Measurements from ENCODE around the gene OR2A25.

OR2A25 gene

GRCh38 chr7:144069511-144069910 lies at the start of gene OR2A25:
TSS of gene OR2A25 (plus strand) at chr7:144069811. CDS start at chr7:144074220, 4,409 bp downstream.
- H3K4me3 ChIP-seq (replicated peaks; ENCODE audit: low read depth, low read length), result no peak within 1 kb of the TSS
- DNase-seq (ENCODE audit: low read depth), result no peak
- no peak for TF ChIP-seq CTCF (IDR thresholded peaks at IDR 0.05; ENCODE audit: low read length, missing control alignments)

- DNase-seq (ENCODE audit: low read depth), result no peak
- TF ChIP-seq CTCF (IDR thresholded peaks at IDR 0.05; ENCODE audit: low read length, missing control alignments), result no peak
- H3K4me3 ChIP-seq (replicated peaks; ENCODE audit: low read depth, low read length), result no peak overlapping the region
Measured at GRCh38 chr7:144020340-144020739, 49.3 kb upstream of the OR2A25 start.

- H3K4me3 ChIP-seq (replicated peaks; ENCODE audit: low read depth, low read length), result no peak overlapping the region
- TF ChIP-seq CTCF (IDR thresholded peaks at IDR 0.05; ENCODE audit: low read length, missing control alignments), result no peak
- DNase-seq (ENCODE audit: low read depth), result no peak
Measured at GRCh38 chr7:144022169-144022568, 47.4 kb upstream of the OR2A25 start.

- no peak overlapping the region for H3K4me3 ChIP-seq (replicated peaks; ENCODE audit: low read depth, low read length)
- TF ChIP-seq CTCF (IDR thresholded peaks at IDR 0.05; ENCODE audit: low read length, missing control alignments), result no peak
Measured at GRCh38 chr7:144023171-144023827, 46.3 kb upstream of the OR2A25 start.

GRCh38 chr7:144024213-144024612 lies 45.4 kb upstream of the OR2A25 start:
- H3K4me3 ChIP-seq (replicated peaks; ENCODE audit: low read depth, low read length), result no peak overlapping the region
- DNase-seq (ENCODE audit: low read depth), result no peak
- no peak for TF ChIP-seq CTCF (IDR thresholded peaks at IDR 0.05; ENCODE audit: low read length, missing control alignments)

More at GRCh38 chr7:144023171-144023827, 46.3 kb upstream of the OR2A25 start:
- DNase-seq (ENCODE audit: low read depth), result no peak

- no peak overlapping the region for H3K4me3 ChIP-seq (replicated peaks; ENCODE audit: low read depth, low read length)
- DNase-seq (ENCODE audit: low read depth), result no peak
- no peak for TF ChIP-seq CTCF (IDR thresholded peaks at IDR 0.05; ENCODE audit: low read length, missing control alignments)
Measured at GRCh38 chr7:144026203-144026883, 43.3 kb upstream of the OR2A25 start.

Measured in fibroblast of pulmonary artery (primary cell).